ENCODE data around the gene HVCN1. TPM values are rescaled to one million over a fixed set of nuclear protein-coding genes. Genes with fewer than 3 reads are reported as not detected.
"Not testable (repeated sequence)": the region's sequence is repeated elsewhere in the genome, so short reads cannot be mapped to it uniquely, and the experiment has no call there.

HVCN1 gene
- total RNA-seq, 6 experiments from 2014 or later: 0.55 to 2.4 (median 1.6) TPM

- no peaks in the 10 kb centered on the region for H3K9me3 ChIP-seq
- DNase-seq: no peak
- intact Hi-C loops (cut with DNase I): no loop called here
- no peaks in the 10 kb centered on the region for H3K4me1 ChIP-seq
- no peak for ATAC-seq
- no peaks in the 10 kb centered on the region for H3K27me3 ChIP-seq
- TF ChIP-seq CTCF (IDR thresholded peaks at IDR 0.05) (no peak), POLR2A (IDR thresholded peaks at IDR 0.05) (no peak)
- no peak overlapping the region for H3K27ac ChIP-seq
- no peaks in the 10 kb centered on the region for H3K36me3 ChIP-seq
- WGBS (ENCODE audit: insufficient coverage, low coverage, low lambda C conversion rate, missing lambda C conversion rate): no CpG with 5 or more reads among the region's 9 CpGs
- no peak overlapping the region for H3K4me3 ChIP-seq
These were observed 31.2 kb downstream of the HVCN1 start for GRCh38 chr12:110657747-110658146.

GRCh38 chr12:110656071-110656655 lies 32.8 kb downstream of the HVCN1 start:
- no peaks in the 10 kb centered on the region for H3K4me1 ChIP-seq
- no peak overlapping the region for H3K4me3 ChIP-seq
- 93% methylated on average over 3 of the region's 11 CpGs for WGBS (ENCODE audit: insufficient coverage, low coverage, low lambda C conversion rate, missing lambda C conversion rate)
- H3K9me3 ChIP-seq: no peaks in the 10 kb centered on the region
- no peaks in the 10 kb centered on the region for H3K36me3 ChIP-seq
- no peak overlapping the region for H3K27ac ChIP-seq
- DNase-seq: no peak
- H3K27me3 ChIP-seq: no peaks in the 10 kb centered on the region
- ATAC-seq: no peak
- no peak for TF ChIP-seq CTCF (IDR thresholded peaks at IDR 0.05)
- no peak for TF ChIP-seq POLR2A (IDR thresholded peaks at IDR 0.05)
- intact Hi-C loops (cut with DNase I): no loop called here

GRCh38 chr12:110654238-110654637 lies 34.7 kb downstream of the HVCN1 start:
- H3K36me3 ChIP-seq; DNase-seq; H3K27ac ChIP-seq; H3K9me3 ChIP-seq; H3K4me1 ChIP-seq; H3K27me3 ChIP-seq; H3K4me3 ChIP-seq; ATAC-seq; intact Hi-C loops (cut with DNase I): not testable (repeated sequence)
- 90% methylated on average over 8 of the region's 10 CpGs for WGBS (ENCODE audit: insufficient coverage, low coverage, low lambda C conversion rate, missing lambda C conversion rate)

- ATAC-seq: peak in 1 of 4 donors; percentile 17
- H3K27me3 ChIP-seq: no peaks in the 10 kb centered on the region
- no peak for TF ChIP-seq CTCF (IDR thresholded peaks at IDR 0.05)
- no peak for TF ChIP-seq POLR2A (IDR thresholded peaks at IDR 0.05)
- H3K4me1 ChIP-seq: no peaks in the 10 kb centered on the region
- no peaks in the 10 kb centered on the region for H3K9me3 ChIP-seq
- H3K36me3 ChIP-seq: no peaks in the 10 kb centered on the region
- no peak overlapping the region for H3K27ac ChIP-seq
- intact Hi-C loops (cut with DNase I): no loop called here
- H3K4me3 ChIP-seq: no peak overlapping the region
- DNase-seq: no peak
- 40% methylated on average over 3 of the region's 11 CpGs for WGBS (ENCODE audit: insufficient coverage, low coverage, low lambda C conversion rate, missing lambda C conversion rate)
These were observed 39.5 kb downstream of the HVCN1 start for GRCh38 chr12:110649341-110649847.

- intact Hi-C loops (cut with DNase I): no loop called here
- no peaks in the 10 kb centered on the region for H3K27me3 ChIP-seq
- WGBS (ENCODE audit: insufficient coverage, low coverage, low lambda C conversion rate, missing lambda C conversion rate): 71% methylated on average over 3 of the region's 7 CpGs
- TF ChIP-seq POLR2A (IDR thresholded peaks at IDR 0.05): no peak
- TF ChIP-seq CTCF (IDR thresholded peaks at IDR 0.05): no peak
- DNase-seq: no peak
- H3K4me3 ChIP-seq: no peak overlapping the region
- no peaks in the 10 kb centered on the region for H3K9me3 ChIP-seq
- no peak for ATAC-seq
- no peak overlapping the region for H3K27ac ChIP-seq
- no peaks in the 10 kb centered on the region for H3K4me1 ChIP-seq
- no peaks in the 10 kb centered on the region for H3K36me3 ChIP-seq
These were observed 41.3 kb downstream of the HVCN1 start for GRCh38 chr12:110647631-110648040.
